CD4-positive, alpha-beta memory T cell (primary cell): ENCODE measurements around the gene ACLY. TPM values are rescaled to one million over a fixed set of nuclear protein-coding genes. Genes with fewer than 3 reads are reported as not detected.

Experiments
- CTCF ChIA-PET: fragments of 350-600 bp; sonication (Branson Sonifier 250); formaldehyde crosslinking; loops from one replicate; lab custom pipeline; 2021; ENCODE audit warnings: inconsistent platforms; ENCODE audit not compliant: partially characterized antibody; lab: Charles Lee
- POLR2A ChIA-PET: fragments of 350-600 bp; sonication (Branson Sonifier 250); formaldehyde crosslinking; loops from one replicate; lab custom pipeline; 2021; ENCODE audit not compliant: partially characterized antibody; lab: Charles Lee
- DNase-seq, 5 donors: peaks; one replicate each; pipeline versions ENCODE4 v3.0.0 to v3.0.0-alpha.2; 2020 to 2022; ENCODE audit warnings: mixed read lengths in 1 of 5
- H3K27ac ChIP-seq: one replicate; pipeline ENCODE4 v1.7.0; 2013; ENCODE audit warnings: low read depth, low read length
- H3K27me3 ChIP-seq: 2 replicates; pipeline ENCODE4 v1.7.0; 2013; ENCODE audit warnings: mild to moderate bottlenecking, low read length, moderate library complexity; ENCODE audit not compliant: insufficient read depth
- H3K36me3 ChIP-seq: 2 replicates; pipeline ENCODE4 v1.7.0; 2013; ENCODE audit warnings: mild to moderate bottlenecking, low read length, moderate library complexity; ENCODE audit not compliant: insufficient read depth
- H3K4me1 ChIP-seq: 2 replicates; pipeline ENCODE4 v1.7.0; 2013; ENCODE audit warnings: mild to moderate bottlenecking, low read length, moderate library complexity; ENCODE audit not compliant: insufficient read depth
- H3K4me3 ChIP-seq, 2 donors: one replicate each; pipeline ENCODE4 v1.7.0; 2013; ENCODE audit warnings: low read length in 2 of 2, mild to moderate bottlenecking in 1 of 2
- H3K9me3 ChIP-seq, 2 donors: one replicate each; pipeline ENCODE4 v1.7.0; 2013; ENCODE audit warnings: low read length in 2 of 2, control low read depth in 1 of 2; ENCODE audit not compliant: control insufficient read depth in 1 of 2
- H3K27ac Mint-ChIP-seq, 7 donors: one replicate each; pipeline ENCODE4 v1.8.0; 2020 to 2021; ENCODE audit warnings: mixed read lengths in 7 of 7, mild to moderate bottlenecking in 6 of 7, inconsistent platforms in 3 of 7, moderate library complexity in 3 of 7
- H3K27me3 Mint-ChIP-seq, 2 donors: one replicate each; pipeline ENCODE4 v1.8.0; 2020 to 2021; ENCODE audit warnings: mixed read lengths in 2 of 2
- H3K36me3 Mint-ChIP-seq, 2 donors: one replicate each; pipeline ENCODE4 v1.8.0; 2020 to 2021; ENCODE audit warnings: mixed read lengths in 2 of 2, inconsistent platforms in 1 of 2, mild to moderate bottlenecking in 1 of 2
- H3K4me1 Mint-ChIP-seq, 4 donors: one replicate each; pipeline ENCODE4 v1.8.0; 2020 to 2021; ENCODE audit warnings: mixed read lengths in 4 of 4, mild to moderate bottlenecking in 1 of 4
- H3K4me3 Mint-ChIP-seq, 8 donors: one replicate each; pipeline ENCODE4 v1.8.0; 2020 to 2021; ENCODE audit warnings: mixed read lengths in 8 of 8, mild to moderate bottlenecking in 7 of 8, moderate library complexity in 6 of 8, inconsistent platforms in 3 of 8
- H3K9me3 Mint-ChIP-seq, 8 donors: one replicate each; pipeline ENCODE4 v1.8.0; 2020 to 2021; ENCODE audit warnings: mixed read lengths in 8 of 8, mild to moderate bottlenecking in 5 of 8, inconsistent platforms in 3 of 8, moderate library complexity in 1 of 8
- intact Hi-C: fragments of 100-400 bp; cut with micrococcal nuclease; formaldehyde crosslinking; loops from one replicate; pipeline ENCODE4 v1.15.1; 2023
- polyA plus RNA-seq, 2 donors: library from polyadenylated mRNA; unstranded; fragments of 300-500 nt; fragmentation: Illumina TruSeq; gene quantifications; one replicate each; pipeline ENCODE4 v1.2.3, GENCODE V29; 2021
- total RNA-seq, 2 experiments: library from RNA; stranded (reverse); gene quantifications; one replicate each; pipeline ENCODE4 v1.2.3, GENCODE V29; 2021

The ACLY gene
- total and polyA plus RNA-seq, 4 experiments from 2014 or later: 58.7 to 88.5 (median 78.3) TPM

GRCh38 chr17:41893384-41893783 is 25.4 kb downstream of the ACLY start:
- Mint-ChIP-seq H3K27me3 (no peaks in the 10 kb centered on the region), H3K27ac (no peak overlapping the region), H3K9me3 (no peaks in the 10 kb centered on the region), H3K4me3 (no peak overlapping the region), H3K4me1 (peaks cover 0 to 6% (median 0%) of the 10 kb centered on the region in 4 donors), H3K36me3 (peaks cover 46 to 75% of the 10 kb centered on the region in 2 donors)
- DNase-seq: no peak
- ChIA-PET POLR2A (interaction anchor here (1.6 kb wide), 1 partner anchor 25 kb away, joined by 5 read pairs; the partner anchor contains the start of gene ACLY), CTCF (no interaction called here)
- H3K36me3 ChIP-seq: peaks cover 74% of the 10 kb centered on the region
- H3K4me1 ChIP-seq: no peaks in the 10 kb centered on the region
- H3K4me3 ChIP-seq: no peak overlapping the region
- no peaks in the 10 kb centered on the region for H3K9me3 ChIP-seq
- H3K27ac ChIP-seq: no peak overlapping the region
- intact Hi-C loops: no loop called here
- no peaks in the 10 kb centered on the region for H3K27me3 ChIP-seq

GRCh38 chr17:41892021-41892376 is 26.8 kb downstream of the ACLY start:
- intact Hi-C loops: no loop called here
- Histone ChIP-seq H3K4me3 (no peak overlapping the region), H3K27ac (no peak overlapping the region), H3K27me3 (no peaks in the 10 kb centered on the region), H3K4me1 (no peaks in the 10 kb centered on the region), H3K36me3 (peaks cover 73% of the 10 kb centered on the region), H3K9me3 (no peaks in the 10 kb centered on the region)
- POLR2A ChIA-PET: no interaction called here
- CTCF ChIA-PET: no interaction called here
- Mint-ChIP-seq H3K36me3 (peaks cover 45 to 74% of the 10 kb centered on the region in 2 donors), H3K27me3 (no peaks in the 10 kb centered on the region), H3K4me3 (no peak overlapping the region), H3K9me3 (no peaks in the 10 kb centered on the region), H3K27ac (peak overlapping the region in 4 of 7 donors; percentile 23 to 61 (median 46)), H3K4me1 (peaks cover 0 to 5% (median 0%) of the 10 kb centered on the region in 4 donors)
- no peak for DNase-seq

- H3K9me3 ChIP-seq: no peaks in the 10 kb centered on the region
- Mint-ChIP-seq H3K4me1 (peaks cover 0 to 3% (median 0%) of the 10 kb centered on the region in 4 donors), H3K9me3 (no peaks in the 10 kb centered on the region), H3K4me3 (no peak overlapping the region), H3K27ac (peak overlapping the region in 4 of 7 donors; percentile 7 to 61 (median 36)), H3K36me3 (peaks cover 39 to 70% of the 10 kb centered on the region in 2 donors), H3K27me3 (no peaks in the 10 kb centered on the region)
- H3K4me1 ChIP-seq: no peaks in the 10 kb centered on the region
- peaks cover 71% of the 10 kb centered on the region for H3K36me3 ChIP-seq
- no peak overlapping the region for H3K27ac ChIP-seq
- POLR2A ChIA-PET: interaction anchor here (0.6 kb wide), 1 partner anchor 111 kb away, joined by 3 read pairs; no protein-coding TSS in a partner anchor
- CTCF ChIA-PET: no interaction called here
- no peak overlapping the region for H3K4me3 ChIP-seq
- no peaks in the 10 kb centered on the region for H3K27me3 ChIP-seq
- intact Hi-C loops: no loop called here
- no peak for DNase-seq
Observed at GRCh38 chr17:41891135-41892020, 27.4 kb downstream of the ACLY start.

DNA sequence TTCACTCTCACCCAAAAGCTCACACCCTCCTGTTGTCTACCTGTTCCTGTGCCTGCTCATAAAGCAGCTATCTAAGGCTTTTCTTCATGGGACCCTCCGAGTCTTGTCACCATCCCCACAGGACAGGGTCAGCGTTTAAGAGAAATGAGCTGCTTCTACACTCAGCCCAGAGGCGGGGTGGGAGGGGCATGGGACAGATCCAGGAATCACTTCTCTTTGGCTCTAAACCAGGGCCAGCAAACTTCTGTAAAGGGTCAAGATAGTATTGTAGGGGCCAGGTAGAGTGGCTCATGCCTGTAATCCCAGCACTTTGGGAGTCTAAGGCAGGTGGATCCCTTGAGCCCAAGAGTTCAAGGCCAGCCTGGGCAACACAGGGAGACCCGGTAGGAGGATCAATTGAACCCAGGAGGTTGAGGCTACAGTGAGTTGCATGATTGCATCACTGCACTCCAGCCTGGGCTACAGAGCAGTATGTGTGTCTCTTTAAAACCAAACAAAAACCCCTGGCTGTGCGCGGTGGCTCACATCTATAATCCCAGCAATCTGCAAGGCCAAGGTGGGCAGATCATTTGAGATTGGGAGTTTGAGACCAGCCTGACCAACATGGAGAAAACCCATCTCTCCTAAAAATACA is 30.3 kb downstream of the ACLY start:
- Histone ChIP-seq H3K36me3 (peaks cover 75% of the 10 kb centered on the region), H3K9me3 (no peaks in the 10 kb centered on the region), H3K4me1 (no peaks in the 10 kb centered on the region), H3K4me3 (no peak overlapping the region), H3K27ac (no peak overlapping the region), H3K27me3 (no peaks in the 10 kb centered on the region)
- ChIA-PET POLR2A (no interaction called here), CTCF (interaction anchor here (1.0 to 2.7 kb wide), 3 partner anchors 47 to 152 kb away, joined by 3 to 9 read pairs (median 3); no protein-coding TSS in a partner anchor)
- H3K36me3 Mint-ChIP-seq: peaks cover 36 to 69% of the 10 kb centered on the region in 2 donors
- intact Hi-C loops: no loop called here
- no peaks in the 10 kb centered on the region for H3K27me3 Mint-ChIP-seq
- no peak for DNase-seq
- H3K9me3 Mint-ChIP-seq: no peaks in the 10 kb centered on the region
- H3K4me1 Mint-ChIP-seq: no peaks in the 10 kb centered on the region
- H3K27ac Mint-ChIP-seq: peak overlapping the region in 2 of 7 donors; percentile 7 to 13
- no peak overlapping the region for H3K4me3 Mint-ChIP-seq

- H3K4me1 Mint-ChIP-seq: peaks cover 0 to 2% (median 0%) of the 10 kb centered on the region in 4 donors
- ChIA-PET POLR2A (no interaction called here), CTCF (interaction anchor here (1.0 to 2.7 kb wide), 2 partner anchors 84 to 149 kb away, joined by 4 to 9 read pairs; no protein-coding TSS in a partner anchor)
- Histone ChIP-seq H3K9me3 (no peaks in the 10 kb centered on the region), H3K36me3 (peaks cover 66% of the 10 kb centered on the region), H3K27me3 (no peaks in the 10 kb centered on the region), H3K4me1 (no peaks in the 10 kb centered on the region), H3K27ac (no peak overlapping the region), H3K4me3 (no peak overlapping the region)
- peaks cover 34 to 67% of the 10 kb centered on the region in 2 donors for H3K36me3 Mint-ChIP-seq
- H3K4me3 Mint-ChIP-seq: no peak overlapping the region
- H3K9me3 Mint-ChIP-seq: no peaks in the 10 kb centered on the region
- intact Hi-C loops: loop anchor here (1.0 kb wide), 1 partner anchor 147 kb away; no protein-coding TSS in a partner anchor
- H3K27ac Mint-ChIP-seq: peak overlapping the region in 1 of 7 donors; percentile 59
- H3K27me3 Mint-ChIP-seq: no peaks in the 10 kb centered on the region
- DNase-seq: no peak
Observed at GRCh38 chr17:41885733-41886132, 33.0 kb downstream of the ACLY start.

GRCh38 chr17:41882756-41883155 is 36.0 kb downstream of the ACLY start:
- Histone ChIP-seq H3K27me3 (no peaks in the 10 kb centered on the region), H3K4me3 (no peak overlapping the region), H3K36me3 (peaks cover 71% of the 10 kb centered on the region), H3K9me3 (no peaks in the 10 kb centered on the region), H3K27ac (no peak overlapping the region), H3K4me1 (no peaks in the 10 kb centered on the region)
- Mint-ChIP-seq H3K9me3 (no peaks in the 10 kb centered on the region), H3K4me1 (peaks cover 0 to 3% (median under 1%) of the 10 kb centered on the region in 4 donors), H3K36me3 (peaks cover 47 to 71% of the 10 kb centered on the region in 2 donors), H3K27ac (peak overlapping the region in 1 of 7 donors; percentile 51), H3K27me3 (no peaks in the 10 kb centered on the region), H3K4me3 (no peak overlapping the region)
- DNase-seq: no peak
- ChIA-PET POLR2A (no interaction called here), CTCF (interaction anchor here (0.7 kb wide), 1 partner anchor 34 kb away, joined by 3 read pairs; no protein-coding TSS in a partner anchor)
- intact Hi-C loops: no loop called here

GRCh38 chr17:41880130-41880529 is 38.6 kb downstream of the ACLY start:
- H3K4me1 Mint-ChIP-seq: peaks cover 0 to 3% (median under 1%) of the 10 kb centered on the region in 4 donors

More at GRCh38 chr17:41880130-41880529, 38.6 kb downstream of the ACLY start:
- Histone ChIP-seq H3K27ac (no peak overlapping the region), H3K36me3 (peaks cover 47% of the 10 kb centered on the region), H3K4me3 (no peak overlapping the region), H3K9me3 (no peaks in the 10 kb centered on the region), H3K4me1 (no peaks in the 10 kb centered on the region), H3K27me3 (no peaks in the 10 kb centered on the region)
- Mint-ChIP-seq H3K27ac (peak overlapping the region in 1 of 7 donors; percentile 71), H3K9me3 (no peaks in the 10 kb centered on the region), H3K4me3 (no peak overlapping the region), H3K27me3 (no peaks in the 10 kb centered on the region), H3K36me3 (peaks cover 43 to 54% of the 10 kb centered on the region in 2 donors)
- POLR2A ChIA-PET: no interaction called here
- CTCF ChIA-PET: no interaction called here
- DNase-seq: no peak
- intact Hi-C loops: no loop called here
